Measurements from ENCODE around the gene GRM7.

GRM7 gene

DNA sequence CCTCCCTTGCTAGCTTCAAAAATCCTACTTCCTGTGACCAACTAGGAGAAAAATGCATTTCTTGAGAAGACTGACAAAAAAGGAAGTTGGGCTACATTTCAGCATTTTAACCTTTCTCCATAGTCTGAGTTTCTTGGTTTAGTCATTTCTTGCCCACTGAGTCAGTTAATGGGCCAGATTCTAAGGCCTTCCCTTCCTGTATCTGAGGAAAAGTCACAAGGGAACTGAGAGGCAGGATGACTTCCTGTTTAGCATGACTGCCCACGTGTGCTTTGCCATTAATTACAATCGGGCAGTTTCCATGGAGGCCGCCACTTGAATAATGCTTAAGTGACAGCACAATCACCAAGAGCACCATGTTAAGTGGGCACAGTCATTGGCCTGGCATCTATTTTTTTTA, 846.3 kb downstream of the GRM7 start:
- Histone ChIP-seq H3K9me3 (ENCODE audit: control insufficient read depth, low read length) (no peaks in the 10 kb centered on the region), H3K4me3 (ENCODE audit: insufficient read depth, low read depth, low read length, poor library complexity, severe bottlenecking) (no peak overlapping the region), H3K27me3 (replicated peaks; ENCODE audit: control insufficient read depth, insufficient read depth, low read length, poor library complexity, severe bottlenecking) (no peaks in the 10 kb centered on the region), H3K27ac (ENCODE audit: insufficient read depth, low read length, poor library complexity, severe bottlenecking) (no peak overlapping the region), H3K4me1 (ENCODE audit: control insufficient read depth, insufficient read depth, low read length, poor library complexity, severe bottlenecking) (no peaks in the 10 kb centered on the region), H3K36me3 (ENCODE audit: control insufficient read depth, insufficient read depth, low read length) (no peaks in the 10 kb centered on the region)
- DNase-seq: no peak

DNA sequence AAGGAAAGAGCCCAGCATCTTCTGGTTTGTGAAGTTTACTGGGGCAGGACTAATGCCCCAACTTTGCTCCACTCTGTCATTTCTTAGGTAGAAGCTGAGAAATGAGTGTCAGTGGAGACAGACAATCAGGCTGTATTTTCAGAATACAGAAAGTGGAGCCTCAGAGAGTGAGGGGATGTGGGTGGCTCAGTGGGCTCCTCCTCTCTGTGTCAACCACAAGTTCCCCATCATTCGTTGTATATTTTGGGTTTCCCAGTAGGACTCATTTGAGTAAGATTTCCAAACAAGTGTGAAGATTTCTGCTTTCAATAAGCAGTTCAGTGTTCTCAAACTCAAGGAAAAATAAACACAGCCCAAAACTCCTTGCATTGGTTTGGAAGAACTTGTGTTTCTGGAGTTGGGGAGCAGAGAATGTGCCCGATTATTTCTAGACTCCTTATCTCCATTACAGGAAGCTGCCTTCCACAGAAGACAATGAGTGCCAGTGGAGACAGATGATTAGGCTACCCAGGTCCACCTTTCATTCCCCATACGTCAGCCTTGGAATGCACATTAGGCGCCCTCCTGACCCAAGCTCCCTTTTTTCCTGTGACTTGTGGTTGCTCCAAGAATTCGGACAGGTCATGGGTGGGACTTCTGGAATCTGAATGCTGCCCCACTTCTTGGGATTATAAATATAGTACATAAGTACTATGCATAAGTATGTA, 848.6 kb downstream of the GRM7 start:
- H3K27ac ChIP-seq (ENCODE audit: insufficient read depth, low read length, poor library complexity, severe bottlenecking): no peak overlapping the region
- no peak for DNase-seq
- no peaks in the 10 kb centered on the region for H3K27me3 ChIP-seq (replicated peaks; ENCODE audit: control insufficient read depth, insufficient read depth, low read length, poor library complexity, severe bottlenecking)
- H3K4me1 ChIP-seq (ENCODE audit: control insufficient read depth, insufficient read depth, low read length, poor library complexity, severe bottlenecking): no peaks in the 10 kb centered on the region
- H3K36me3 ChIP-seq (ENCODE audit: control insufficient read depth, insufficient read depth, low read length): no peaks in the 10 kb centered on the region
- no peak overlapping the region for H3K4me3 ChIP-seq (ENCODE audit: insufficient read depth, low read depth, low read length, poor library complexity, severe bottlenecking)
- H3K9me3 ChIP-seq (ENCODE audit: control insufficient read depth, low read length): no peaks in the 10 kb centered on the region

DNA sequence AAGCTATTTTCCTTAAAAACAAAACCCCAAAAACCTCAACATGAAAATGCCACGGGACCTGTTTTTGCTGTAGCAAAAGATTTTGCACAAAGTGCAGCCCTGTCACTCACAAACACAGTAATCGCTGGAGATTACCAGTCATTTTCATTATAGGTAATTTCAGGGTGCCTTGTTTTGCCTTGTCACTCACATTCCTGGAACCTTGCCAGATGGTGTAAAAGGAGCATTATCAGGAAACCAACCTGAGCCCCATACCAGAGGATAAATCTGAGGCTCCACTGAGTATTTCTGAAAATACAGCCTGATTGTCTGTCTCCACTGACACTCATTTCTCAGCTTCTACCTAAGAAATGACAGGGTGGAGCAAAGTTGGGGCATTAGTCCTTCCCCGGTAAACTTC, 849.4 kb downstream of the GRM7 start:
- Histone ChIP-seq H3K36me3 (ENCODE audit: control insufficient read depth, insufficient read depth, low read length) (no peaks in the 10 kb centered on the region), H3K27ac (ENCODE audit: insufficient read depth, low read length, poor library complexity, severe bottlenecking) (no peak overlapping the region), H3K4me1 (ENCODE audit: control insufficient read depth, insufficient read depth, low read length, poor library complexity, severe bottlenecking) (no peaks in the 10 kb centered on the region), H3K9me3 (ENCODE audit: control insufficient read depth, low read length) (no peaks in the 10 kb centered on the region), H3K27me3 (replicated peaks; ENCODE audit: control insufficient read depth, insufficient read depth, low read length, poor library complexity, severe bottlenecking) (no peaks in the 10 kb centered on the region), H3K4me3 (ENCODE audit: insufficient read depth, low read depth, low read length, poor library complexity, severe bottlenecking) (no peak overlapping the region)
- no peak for DNase-seq

DNA sequence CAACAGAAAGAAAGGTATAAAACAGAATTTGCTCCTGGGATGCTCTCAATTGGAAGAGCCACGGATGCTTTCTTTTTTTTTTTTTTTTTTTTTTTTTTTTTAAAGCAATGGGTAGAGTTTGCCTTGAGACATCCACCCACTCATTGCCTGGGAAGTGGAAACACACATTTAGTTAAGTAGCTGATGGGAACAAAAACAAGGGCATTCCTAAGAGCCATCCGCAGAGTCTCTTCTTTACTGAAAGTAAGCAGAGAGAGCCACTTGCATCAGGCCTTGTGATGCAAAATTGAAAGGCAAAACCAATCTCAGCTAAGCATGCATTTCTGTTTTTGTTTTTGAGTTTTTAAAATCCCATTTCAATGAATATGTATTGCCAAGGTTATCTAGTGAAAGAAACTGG, 852.8 kb downstream of the GRM7 start:
- Histone ChIP-seq H3K4me3 (ENCODE audit: insufficient read depth, low read depth, low read length, poor library complexity, severe bottlenecking) (no peak overlapping the region), H3K27ac (ENCODE audit: insufficient read depth, low read length, poor library complexity, severe bottlenecking) (no peak overlapping the region), H3K4me1 (ENCODE audit: control insufficient read depth, insufficient read depth, low read length, poor library complexity, severe bottlenecking) (no peaks in the 10 kb centered on the region), H3K27me3 (replicated peaks; ENCODE audit: control insufficient read depth, insufficient read depth, low read length, poor library complexity, severe bottlenecking) (no peaks in the 10 kb centered on the region), H3K9me3 (ENCODE audit: control insufficient read depth, low read length) (no peaks in the 10 kb centered on the region), H3K36me3 (ENCODE audit: control insufficient read depth, insufficient read depth, low read length) (no peaks in the 10 kb centered on the region)
- DNase-seq: no peak

DNA sequence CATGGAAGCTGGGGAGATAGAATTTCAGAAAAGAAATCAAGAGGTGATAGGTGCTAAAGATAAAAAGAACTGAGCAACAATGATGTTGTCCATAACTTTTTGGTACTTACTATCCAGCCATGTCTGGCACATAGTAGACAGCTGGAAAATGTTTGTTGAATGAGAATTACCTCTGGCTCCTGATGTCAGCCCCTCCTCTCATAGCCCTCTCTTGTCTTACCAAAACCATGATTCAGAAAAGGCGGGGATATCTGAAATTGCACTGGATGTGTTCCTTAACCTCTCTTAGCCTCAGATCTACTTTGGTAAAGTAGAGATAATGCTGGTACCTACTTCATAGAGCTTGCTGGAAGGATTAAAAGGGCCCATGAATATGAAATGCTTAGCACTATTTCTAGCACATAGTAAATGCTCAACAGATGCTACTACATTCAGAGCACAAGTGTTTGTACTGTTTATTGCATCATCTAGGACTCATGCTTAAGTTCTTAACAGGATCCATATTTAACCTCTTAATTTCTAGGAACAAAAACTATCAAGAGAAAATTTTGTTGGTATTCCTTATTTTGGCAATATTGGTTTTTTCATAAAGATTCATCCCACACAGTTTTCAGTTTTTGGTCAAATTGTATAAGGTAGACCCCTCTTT, 859.9 kb downstream of the GRM7 start:
- Histone ChIP-seq H3K4me1 (ENCODE audit: control insufficient read depth, insufficient read depth, low read length, poor library complexity, severe bottlenecking) (no peaks in the 10 kb centered on the region), H3K27ac (ENCODE audit: insufficient read depth, low read length, poor library complexity, severe bottlenecking) (no peak overlapping the region), H3K9me3 (ENCODE audit: control insufficient read depth, low read length) (no peaks in the 10 kb centered on the region), H3K4me3 (ENCODE audit: insufficient read depth, low read depth, low read length, poor library complexity, severe bottlenecking) (no peak overlapping the region), H3K36me3 (ENCODE audit: control insufficient read depth, insufficient read depth, low read length) (no peaks in the 10 kb centered on the region), H3K27me3 (replicated peaks; ENCODE audit: control insufficient read depth, insufficient read depth, low read length, poor library complexity, severe bottlenecking) (no peaks in the 10 kb centered on the region)
- DNase-seq: no peak

DNA sequence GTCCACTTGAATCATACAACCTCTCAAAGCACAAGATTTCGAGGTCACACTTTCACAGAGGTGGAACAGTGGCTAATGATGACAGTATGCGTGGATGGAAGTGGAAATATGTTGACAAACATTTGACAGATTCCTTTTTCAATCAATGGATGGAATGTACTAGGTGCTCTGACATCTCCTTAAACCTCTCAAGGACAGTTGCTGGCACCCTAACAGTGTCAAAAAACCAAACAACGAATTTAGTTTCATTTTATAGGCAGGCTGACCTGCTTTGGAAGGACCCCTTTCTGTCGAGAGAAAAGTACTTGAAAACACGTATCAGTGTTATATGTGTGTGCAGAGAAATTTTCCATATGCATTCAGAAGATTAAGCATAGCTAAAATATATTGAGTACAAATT, 861.0 kb downstream of the GRM7 start:
- DNase-seq: no peak
- Histone ChIP-seq H3K27ac (ENCODE audit: insufficient read depth, low read length, poor library complexity, severe bottlenecking) (no peak overlapping the region), H3K4me1 (ENCODE audit: control insufficient read depth, insufficient read depth, low read length, poor library complexity, severe bottlenecking) (no peaks in the 10 kb centered on the region), H3K9me3 (ENCODE audit: control insufficient read depth, low read length) (no peaks in the 10 kb centered on the region), H3K4me3 (ENCODE audit: insufficient read depth, low read depth, low read length, poor library complexity, severe bottlenecking) (no peak overlapping the region), H3K36me3 (ENCODE audit: control insufficient read depth, insufficient read depth, low read length) (no peaks in the 10 kb centered on the region), H3K27me3 (replicated peaks; ENCODE audit: control insufficient read depth, insufficient read depth, low read length, poor library complexity, severe bottlenecking) (no peaks in the 10 kb centered on the region)

DNA sequence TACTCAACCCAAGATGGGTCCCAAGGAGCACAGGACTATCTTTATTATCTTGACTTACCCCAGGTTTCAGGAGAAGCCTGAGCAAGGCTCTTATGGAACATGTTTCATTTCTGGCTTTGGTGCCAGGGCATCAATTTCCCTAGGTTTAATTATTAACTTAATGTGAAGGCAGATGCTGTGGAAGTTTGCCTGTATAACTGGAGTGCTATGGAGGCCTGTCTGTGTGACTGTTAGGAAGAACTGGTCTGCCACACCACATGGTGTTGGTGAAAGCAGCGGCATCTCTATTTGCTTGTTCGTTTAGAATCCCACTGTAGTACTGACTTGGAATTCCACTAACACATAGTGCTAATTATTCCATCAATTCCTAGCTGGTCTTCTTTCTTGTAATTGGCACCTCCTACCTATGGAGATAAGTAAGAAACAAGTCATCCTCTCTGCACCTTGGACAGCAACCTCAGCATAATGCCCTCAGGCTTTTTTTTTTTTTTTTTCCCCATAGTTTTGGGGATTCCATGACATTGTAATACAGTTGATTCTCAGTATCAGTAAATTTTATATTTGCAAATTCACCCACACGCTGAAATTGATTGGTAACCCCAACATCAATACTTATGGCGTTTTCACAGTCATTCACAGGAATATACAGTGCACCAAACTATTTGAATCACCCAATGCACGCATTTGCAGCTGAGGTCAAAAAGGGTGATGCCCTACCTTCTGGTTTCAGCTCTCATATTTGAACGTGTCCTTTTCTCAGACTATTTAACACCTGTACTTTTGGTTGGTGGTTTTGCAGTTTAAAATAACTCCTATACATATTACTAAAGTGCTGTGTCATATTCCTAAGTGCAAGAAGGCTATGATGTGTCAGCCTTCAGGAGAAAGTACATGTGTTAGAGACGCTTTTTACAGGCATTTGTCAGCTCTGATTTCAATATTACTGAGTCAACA, 867.9 kb downstream of the GRM7 start:
- H3K4me1 ChIP-seq (ENCODE audit: control insufficient read depth, insufficient read depth, low read length, poor library complexity, severe bottlenecking): no peaks in the 10 kb centered on the region
- no peaks in the 10 kb centered on the region for H3K27me3 ChIP-seq (replicated peaks; ENCODE audit: control insufficient read depth, insufficient read depth, low read length, poor library complexity, severe bottlenecking)
- DNase-seq: no peak
- no peaks in the 10 kb centered on the region for H3K36me3 ChIP-seq (ENCODE audit: control insufficient read depth, insufficient read depth, low read length)
- no peak overlapping the region for H3K27ac ChIP-seq (ENCODE audit: insufficient read depth, low read length, poor library complexity, severe bottlenecking)
- H3K9me3 ChIP-seq (ENCODE audit: control insufficient read depth, low read length): no peaks in the 10 kb centered on the region
- no peak overlapping the region for H3K4me3 ChIP-seq (ENCODE audit: insufficient read depth, low read depth, low read length, poor library complexity, severe bottlenecking)

DNA sequence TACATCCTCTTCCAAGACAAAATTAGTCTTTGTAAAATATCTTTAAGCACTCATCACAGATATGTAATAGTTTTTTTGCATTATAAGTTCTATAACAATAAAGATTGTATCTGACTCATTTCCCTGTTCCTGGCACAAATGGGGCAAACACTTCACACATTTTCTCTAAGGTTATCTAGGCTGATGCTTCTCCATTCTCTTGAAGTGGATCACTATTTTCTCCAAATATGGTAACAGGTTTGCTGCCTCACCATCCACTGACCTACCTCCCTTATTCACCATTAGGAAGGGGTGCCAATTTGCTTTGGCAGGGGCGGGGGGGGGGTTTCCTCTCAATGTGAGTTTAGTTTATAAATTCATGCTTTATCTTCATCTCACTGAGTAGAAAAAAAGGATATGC, 873.0 kb downstream of the GRM7 start:
- no peak for DNase-seq
- Histone ChIP-seq H3K4me1 (ENCODE audit: control insufficient read depth, insufficient read depth, low read length, poor library complexity, severe bottlenecking) (no peaks in the 10 kb centered on the region), H3K36me3 (ENCODE audit: control insufficient read depth, insufficient read depth, low read length) (no peaks in the 10 kb centered on the region), H3K9me3 (ENCODE audit: control insufficient read depth, low read length) (no peaks in the 10 kb centered on the region), H3K27ac (ENCODE audit: insufficient read depth, low read length, poor library complexity, severe bottlenecking) (no peak overlapping the region), H3K27me3 (replicated peaks; ENCODE audit: control insufficient read depth, insufficient read depth, low read length, poor library complexity, severe bottlenecking) (no peaks in the 10 kb centered on the region), H3K4me3 (ENCODE audit: insufficient read depth, low read depth, low read length, poor library complexity, severe bottlenecking) (no peak overlapping the region)

DNA sequence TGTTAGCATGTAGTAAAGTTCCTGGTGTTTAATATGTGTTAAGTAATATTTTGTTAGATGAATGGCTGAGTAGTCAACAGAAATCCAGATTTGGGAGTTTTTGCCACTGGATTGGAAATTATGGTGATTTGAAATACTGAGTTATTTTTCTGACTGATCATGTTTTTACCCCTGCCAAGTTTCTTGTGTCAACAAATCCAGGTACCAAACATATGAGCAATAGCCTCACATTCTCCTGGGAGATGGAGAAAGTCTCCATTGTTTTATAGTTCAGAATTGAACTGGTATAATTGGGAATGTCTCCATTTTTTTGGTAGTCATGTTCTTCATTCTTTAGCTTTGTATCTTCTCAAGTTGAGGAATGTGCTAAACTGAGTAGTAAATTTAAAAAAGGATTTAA, 873.5 kb downstream of the GRM7 start:
- no peak overlapping the region for H3K27ac ChIP-seq (ENCODE audit: insufficient read depth, low read length, poor library complexity, severe bottlenecking)

DNA sequence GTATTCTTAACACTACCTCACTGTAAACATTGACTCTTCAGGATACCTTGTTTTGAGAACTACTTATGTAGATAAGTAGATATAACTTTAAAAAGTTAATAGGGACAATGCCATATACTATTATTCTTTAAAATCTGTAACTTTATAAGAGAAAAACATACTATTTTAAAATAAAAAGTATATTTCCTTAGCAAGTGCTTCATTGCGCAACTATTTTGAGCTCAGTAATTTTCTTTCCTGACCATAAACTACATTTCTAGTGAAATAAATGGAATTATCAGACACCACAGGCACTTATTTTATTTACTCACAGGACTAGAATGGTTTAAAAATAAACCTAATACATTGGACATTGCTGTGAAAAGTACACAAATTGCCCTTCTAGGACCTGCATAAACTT, 876.3 kb downstream of the GRM7 start:
- Histone ChIP-seq H3K4me3 (ENCODE audit: insufficient read depth, low read depth, low read length, poor library complexity, severe bottlenecking) (no peak overlapping the region), H3K4me1 (ENCODE audit: control insufficient read depth, insufficient read depth, low read length, poor library complexity, severe bottlenecking) (no peaks in the 10 kb centered on the region), H3K36me3 (ENCODE audit: control insufficient read depth, insufficient read depth, low read length) (no peaks in the 10 kb centered on the region), H3K27me3 (replicated peaks; ENCODE audit: control insufficient read depth, insufficient read depth, low read length, poor library complexity, severe bottlenecking) (no peaks in the 10 kb centered on the region), H3K9me3 (ENCODE audit: control insufficient read depth, low read length) (no peaks in the 10 kb centered on the region), H3K27ac (ENCODE audit: insufficient read depth, low read length, poor library complexity, severe bottlenecking) (no peak overlapping the region)
- DNase-seq: no peak

More for the DNA sequence above, 873.5 kb downstream of the GRM7 start:
- DNase-seq: no peak
- no peaks in the 10 kb centered on the region for H3K9me3 ChIP-seq (ENCODE audit: control insufficient read depth, low read length)
- no peak overlapping the region for H3K4me3 ChIP-seq (ENCODE audit: insufficient read depth, low read depth, low read length, poor library complexity, severe bottlenecking)
- no peaks in the 10 kb centered on the region for H3K36me3 ChIP-seq (ENCODE audit: control insufficient read depth, insufficient read depth, low read length)
- H3K27me3 ChIP-seq (replicated peaks; ENCODE audit: control insufficient read depth, insufficient read depth, low read length, poor library complexity, severe bottlenecking): no peaks in the 10 kb centered on the region
- H3K4me1 ChIP-seq (ENCODE audit: control insufficient read depth, insufficient read depth, low read length, poor library complexity, severe bottlenecking): no peaks in the 10 kb centered on the region
